PC-3 (cell line): ENCODE measurements around the gene CEP120.

Source experiments
- EZH2 ChIP-seq: fragments of 300-600 bp; sonication (generic); IDR thresholded peaks from one replicate; pipeline ENCODE4 v1.6.1; 2017; ENCODE audit warnings: antibody characterized with exemption, mild to moderate bottlenecking, low read length; ENCODE audit not compliant: unreplicated experiment
- TF ChIP-seq, protein P1 (sequence below): fragments of 300-600 bp; sonication (generic); conservative IDR thresholded peaks from 2 replicates; pipeline ENCODE4 v1.5.1; 2017; ENCODE audit warnings: antibody characterized with exemption, low read depth, mild to moderate bottlenecking, low read length

DNA sequence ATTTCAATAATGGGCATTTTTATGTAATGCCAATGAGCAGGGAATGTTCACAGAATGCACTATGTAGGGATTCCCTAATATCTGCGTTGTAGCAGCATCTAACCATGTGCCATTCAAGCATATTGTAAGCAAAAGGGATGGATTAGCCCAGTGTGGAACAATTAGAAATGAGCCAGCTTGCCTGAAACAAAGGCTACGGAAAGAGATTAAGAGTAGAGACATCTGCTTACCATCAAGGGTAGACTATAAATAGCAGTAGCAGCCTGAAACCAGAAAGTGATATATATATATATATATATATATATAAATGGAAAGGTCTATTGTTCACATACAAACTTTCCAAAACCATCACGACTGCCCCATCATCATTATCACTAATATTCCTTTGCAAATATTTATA is 31.9 kb upstream of the CEP120 start:
- TF ChIP-seq, protein P1, sequence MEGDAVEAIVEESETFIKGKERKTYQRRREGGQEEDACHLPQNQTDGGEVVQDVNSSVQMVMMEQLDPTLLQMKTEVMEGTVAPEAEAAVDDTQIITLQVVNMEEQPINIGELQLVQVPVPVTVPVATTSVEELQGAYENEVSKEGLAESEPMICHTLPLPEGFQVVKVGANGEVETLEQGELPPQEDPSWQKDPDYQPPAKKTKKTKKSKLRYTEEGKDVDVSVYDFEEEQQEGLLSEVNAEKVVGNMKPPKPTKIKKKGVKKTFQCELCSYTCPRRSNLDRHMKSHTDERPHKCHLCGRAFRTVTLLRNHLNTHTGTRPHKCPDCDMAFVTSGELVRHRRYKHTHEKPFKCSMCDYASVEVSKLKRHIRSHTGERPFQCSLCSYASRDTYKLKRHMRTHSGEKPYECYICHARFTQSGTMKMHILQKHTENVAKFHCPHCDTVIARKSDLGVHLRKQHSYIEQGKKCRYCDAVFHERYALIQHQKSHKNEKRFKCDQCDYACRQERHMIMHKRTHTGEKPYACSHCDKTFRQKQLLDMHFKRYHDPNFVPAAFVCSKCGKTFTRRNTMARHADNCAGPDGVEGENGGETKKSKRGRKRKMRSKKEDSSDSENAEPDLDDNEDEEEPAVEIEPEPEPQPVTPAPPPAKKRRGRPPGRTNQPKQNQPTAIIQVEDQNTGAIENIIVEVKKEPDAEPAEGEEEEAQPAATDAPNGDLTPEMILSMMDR = no peak
- no peak for TF ChIP-seq EZH2
